Non-pigmented ciliary epithelial cell (primary cell): ENCODE results near the gene EDNRB.
"Not testable (repeated sequence)": the region's sequence is repeated elsewhere in the genome, so short reads cannot be mapped to it uniquely, and the experiment has no call there.

Experiments used
- DNase-seq: peaks from one replicate; pipeline ENCODE4 v3.0.0-alpha.2; 2010; ENCODE audit warnings: low read depth

Gene EDNRB

DNA sequence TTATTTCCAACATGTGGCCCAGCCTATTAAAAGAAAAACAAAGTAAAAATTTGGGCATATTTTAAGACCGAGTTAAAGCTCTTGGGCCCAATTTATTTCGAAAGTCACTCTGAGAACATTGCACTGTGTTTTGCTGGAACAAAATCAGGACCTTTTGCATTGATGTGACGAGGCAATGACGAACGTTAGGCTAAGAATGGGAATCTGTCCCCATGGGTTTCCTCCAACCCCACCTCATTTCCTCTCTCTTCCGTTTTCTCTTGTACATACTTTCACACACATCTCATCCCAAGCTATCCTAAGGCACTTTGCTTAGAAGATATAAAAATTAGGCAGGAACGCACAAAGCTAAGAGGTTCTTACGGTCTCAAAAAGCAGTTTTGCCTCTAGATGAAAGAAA, 22.1 kb downstream of the EDNRB start:
- no peak for DNase-seq

GRCh38 chr13:77894743-77895142, 23.9 kb downstream of the EDNRB start:
- DNase-seq, result no peak

GRCh38 chr13:77893066-77893465, 25.6 kb downstream of the EDNRB start:
- DNase-seq, result no peak

- DNase-seq, result no peak
Observed at GRCh38 chr13:77892491-77892890, 26.1 kb downstream of the EDNRB start.

GRCh38 chr13:77891486-77891885, 27.1 kb downstream of the EDNRB start:
- no peak for DNase-seq

DNA sequence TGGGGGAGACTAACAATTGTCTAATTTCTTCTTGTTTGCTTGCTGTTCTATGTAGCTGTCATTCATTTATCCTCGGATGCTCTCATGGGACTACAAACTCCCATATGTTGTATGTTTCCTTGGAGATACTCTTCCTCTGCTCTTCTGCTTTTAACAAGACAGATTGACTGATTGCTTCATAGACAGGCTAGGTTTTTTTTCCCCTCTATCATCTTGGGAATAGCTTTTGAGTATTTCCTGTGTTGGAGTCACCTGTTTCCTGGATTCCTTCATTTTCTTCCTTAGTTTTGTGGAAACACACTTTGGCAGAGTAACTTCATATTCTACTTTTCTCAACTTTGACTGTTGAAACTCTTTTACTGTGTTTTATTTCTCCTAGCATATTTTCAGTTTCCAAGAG, 27.6 kb downstream of the EDNRB start:
- DNase-seq, result no peak

- no peak for DNase-seq
Observed at GRCh38 chr13:77883328-77883727, 35.3 kb downstream of the EDNRB start.

DNA sequence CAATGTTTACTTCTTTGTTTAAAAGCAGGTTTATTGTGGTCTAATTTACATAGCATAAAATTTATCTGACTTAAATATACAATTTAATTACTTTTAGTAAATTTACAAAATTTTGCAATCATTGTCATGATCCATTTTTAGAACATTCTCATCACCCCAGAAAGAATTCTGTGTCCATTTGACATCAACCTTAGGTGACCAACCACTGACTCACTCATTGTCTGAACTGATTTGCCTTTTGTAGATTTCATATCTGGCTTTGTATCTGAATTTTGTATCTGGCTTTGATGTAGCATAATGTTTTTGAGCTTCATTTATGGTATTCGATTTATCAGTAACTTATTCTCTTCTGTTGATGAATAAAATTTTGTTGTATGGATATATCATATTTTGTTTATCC, 40.4 kb downstream of the EDNRB start:
- no peak for DNase-seq

DNA sequence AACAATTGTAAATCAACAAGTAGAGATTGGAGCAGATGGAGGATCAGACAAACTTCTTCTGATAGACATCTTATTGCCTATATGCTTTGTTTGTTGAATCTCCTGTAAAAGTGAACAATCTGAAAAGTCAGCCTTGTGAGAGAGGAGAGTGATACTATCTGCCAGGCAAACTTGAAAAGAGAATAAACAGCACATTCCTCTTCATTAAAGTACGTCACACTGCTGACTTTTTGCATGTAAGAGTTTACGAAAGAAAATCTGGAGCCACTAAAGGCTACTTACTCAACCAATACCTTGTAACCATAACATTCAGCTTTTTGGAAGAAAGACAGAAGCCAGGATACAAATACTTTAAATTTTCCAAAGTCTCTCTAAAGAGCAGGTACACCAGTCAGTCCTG, 42.5 kb downstream of the EDNRB start:
- DNase-seq, result no peak

DNA sequence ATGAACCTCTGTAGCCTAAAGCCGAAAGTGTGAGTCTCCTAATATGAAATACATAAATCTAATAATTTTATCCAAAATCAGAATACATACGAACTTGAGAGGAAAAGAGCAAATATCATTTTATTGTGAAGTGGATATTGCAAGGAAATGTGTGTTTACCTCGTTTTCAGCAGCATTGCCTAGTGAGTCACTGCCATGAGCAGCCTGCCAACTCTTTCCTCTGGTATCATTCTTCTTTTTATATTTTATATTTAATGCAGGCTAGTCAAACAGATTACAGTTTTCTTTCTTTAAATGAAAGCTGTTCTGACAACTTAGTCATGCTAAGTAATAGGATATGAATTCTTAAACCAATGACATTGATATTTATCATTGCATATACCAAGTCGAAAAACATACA, 44.2 kb downstream of the EDNRB start:
- DNase-seq, result no peak

DNA sequence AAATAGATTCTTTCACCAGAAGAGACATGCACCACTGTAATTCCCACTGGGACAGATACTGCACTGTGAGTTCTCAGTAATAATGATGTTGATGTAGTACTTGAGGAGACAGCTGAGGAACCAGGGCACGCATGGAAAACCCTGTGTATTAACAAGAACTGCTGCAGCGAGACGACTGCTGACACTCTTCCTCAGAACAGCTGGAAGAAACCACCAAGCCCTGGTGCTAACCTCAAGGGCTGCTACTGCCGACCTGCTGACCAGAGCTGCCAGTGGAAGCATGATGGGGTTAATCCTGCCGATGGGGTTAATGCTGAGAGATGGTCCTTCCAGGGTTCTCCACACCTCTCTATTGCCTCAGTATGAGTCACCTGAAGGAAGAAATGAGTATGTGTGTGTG, 45.6 kb downstream of the EDNRB start:
- DNase-seq, result no peak

GRCh38 chr13:77871596-77871995, 47.0 kb downstream of the EDNRB start:
- DNase-seq, result no peak

DNA sequence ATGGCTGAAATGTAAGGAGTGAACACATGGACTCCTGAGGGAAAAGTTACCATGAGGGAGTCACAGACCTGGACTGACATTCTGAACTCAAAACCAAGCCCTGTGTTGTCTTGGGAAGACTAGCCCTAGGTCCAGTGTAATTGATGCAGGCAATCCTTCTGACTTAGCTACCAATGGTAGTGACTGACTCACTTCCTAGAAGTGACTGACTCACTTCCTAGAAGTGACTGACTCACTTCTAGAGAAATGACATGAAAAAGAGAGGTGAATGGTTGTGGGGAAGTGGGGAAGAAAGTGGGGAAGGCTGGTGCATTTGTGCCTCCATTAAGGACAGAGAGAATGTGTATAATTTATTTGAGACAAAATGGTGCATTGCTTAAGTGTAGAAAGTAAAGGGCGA, 49.9 kb downstream of the EDNRB start:
- no peak for DNase-seq

- no peak for DNase-seq
Observed at GRCh38 chr13:77866971-77867370, 51.7 kb downstream of the EDNRB start.

- no peak for DNase-seq
Observed at GRCh38 chr13:77865622-77866021, 53.0 kb downstream of the EDNRB start.

DNA sequence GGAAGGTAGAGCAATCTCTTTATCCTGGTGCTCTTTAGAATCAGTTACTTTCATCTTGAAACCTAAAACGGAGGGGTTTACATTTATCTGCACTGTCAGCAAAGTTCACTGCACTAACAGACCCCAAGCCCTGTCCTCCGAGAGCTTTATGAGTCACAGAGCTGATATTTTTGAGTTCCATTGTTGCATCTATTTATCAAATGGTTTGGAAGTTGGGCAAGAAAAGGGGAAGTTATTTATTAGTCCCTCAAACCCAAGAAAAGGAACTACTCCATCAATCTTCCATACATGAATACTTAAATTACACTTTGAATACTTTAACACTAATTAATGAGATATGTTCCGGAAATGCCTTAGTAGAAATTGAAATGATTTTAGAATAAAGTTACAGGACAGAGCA, 55.5 kb downstream of the EDNRB start:
- DNase-seq, result no peak

DNA sequence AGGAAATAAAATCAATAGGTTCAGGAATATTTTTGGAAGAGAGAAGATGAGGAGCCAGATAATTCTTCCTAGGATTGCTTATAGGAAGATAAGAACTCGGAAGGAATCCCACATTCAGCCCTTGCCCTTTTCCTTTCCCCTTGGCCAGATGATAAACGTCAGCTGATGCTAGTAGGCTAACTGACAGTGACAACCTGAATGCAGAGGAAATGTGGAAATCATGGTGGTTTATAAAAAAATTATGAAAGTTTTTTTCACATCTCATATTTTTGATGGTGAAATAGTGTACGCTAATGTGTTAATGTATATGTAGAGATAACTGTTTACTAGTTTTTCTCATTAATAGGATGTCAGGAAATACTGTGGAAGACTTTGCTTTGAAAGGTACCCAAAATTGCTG, 56.9 kb downstream of the EDNRB start:
- no peak for DNase-seq

DNA sequence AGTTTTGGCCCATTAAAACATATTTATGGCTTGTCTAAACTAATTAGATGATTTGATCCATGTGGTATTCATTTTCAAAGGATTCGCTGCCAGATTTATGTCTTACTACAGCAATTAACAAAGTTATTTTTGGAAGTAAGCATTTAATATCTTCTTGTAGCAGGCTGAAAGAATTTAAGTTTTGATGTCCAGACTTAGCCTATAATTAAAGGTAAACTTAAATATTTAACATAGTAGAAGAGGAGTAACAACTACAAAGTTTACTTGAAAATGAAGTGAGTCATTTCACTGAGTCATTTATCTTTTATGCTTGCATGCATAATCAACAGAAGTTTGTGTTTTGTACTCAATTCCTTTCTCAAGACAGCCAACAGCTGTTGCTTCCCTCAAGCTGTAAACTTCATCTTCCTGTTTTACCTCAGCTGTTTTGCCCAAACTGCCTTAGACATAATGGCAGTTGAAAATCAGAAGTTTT, 58.1 kb downstream of the EDNRB start:
- DNase-seq, result peak; percentile 54

DNA sequence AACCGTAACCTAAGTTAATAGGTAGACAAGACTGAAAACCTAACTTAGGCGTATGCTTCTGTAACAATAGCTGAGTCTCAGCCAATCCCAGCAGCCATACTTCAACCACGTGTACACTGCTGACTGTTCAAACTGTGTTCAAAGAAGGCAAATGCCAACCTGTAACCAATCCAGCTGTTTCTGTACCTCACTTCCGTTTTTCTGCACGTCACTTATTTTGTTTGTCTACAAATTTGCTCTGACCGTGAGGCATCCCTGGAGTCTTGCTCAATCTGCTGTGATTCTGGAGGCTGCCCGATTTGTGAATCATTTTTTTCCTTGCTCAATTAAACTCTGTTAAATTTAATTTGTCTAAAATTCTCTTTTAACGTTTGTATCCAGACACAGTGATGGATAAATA, 59.2 kb downstream of the EDNRB start:
- no peak for DNase-seq

- DNase-seq, result no peak
Observed at GRCh38 chr13:77857531-77858209, 61.0 kb downstream of the EDNRB start.

DNA sequence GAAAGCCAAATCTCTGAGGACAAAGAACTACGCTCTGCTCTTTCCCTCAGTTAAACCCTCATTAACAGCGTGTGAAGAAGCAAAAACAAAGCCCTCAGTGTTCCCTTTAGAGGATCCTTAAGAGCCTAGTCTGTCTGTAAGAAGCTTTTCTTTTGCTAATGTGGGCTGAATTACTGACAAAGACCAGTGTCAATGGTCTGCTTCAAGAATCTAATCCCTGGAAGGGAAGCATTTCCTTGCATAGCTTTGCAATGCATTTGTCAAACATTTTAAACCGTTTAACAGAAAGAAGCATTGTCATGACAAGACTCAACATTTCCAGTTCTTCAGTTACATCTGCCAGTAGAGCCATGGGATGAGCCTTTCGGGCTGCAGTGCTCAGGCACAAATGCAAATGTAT, 64.9 kb downstream of the EDNRB start:
- DNase-seq, result no peak

DNA sequence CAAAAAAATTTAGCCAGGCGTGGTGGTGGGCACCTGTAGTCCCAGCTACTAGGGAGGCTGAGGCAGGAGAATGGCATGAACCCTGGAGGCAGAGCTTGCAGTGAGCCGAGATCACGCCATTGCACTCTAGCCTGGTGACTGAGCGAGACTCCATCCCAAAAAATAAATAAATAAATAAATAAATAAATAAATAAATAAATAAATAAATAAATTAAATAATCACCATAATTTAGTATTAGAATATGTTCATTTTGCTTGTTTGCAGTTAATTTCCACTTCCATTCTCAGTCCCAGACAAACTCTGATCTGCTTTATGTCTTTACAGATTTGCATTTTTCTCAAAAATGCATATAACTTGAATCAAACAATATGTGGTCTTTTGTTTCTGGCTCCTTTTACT, 70.6 kb downstream of the EDNRB start:
- not testable (repeated sequence) for DNase-seq

GRCh38 chr13:77846173-77846572, 72.5 kb downstream of the EDNRB start:
- no peak for DNase-seq
